Liver (tissue), 9 donors: ENCODE results near the gene MRPS12. TPM values are rescaled to one million over a fixed set of nuclear protein-coding genes. Genes with fewer than 3 reads are reported as not detected.
"Not testable (repeated sequence)": the region's sequence is repeated elsewhere in the genome, so short reads cannot be mapped to it uniquely, and the experiment has no call there.

ENCODE experiments used
- DNase-seq: peaks from one replicate; pipeline ENCODE4 v3.0.0-alpha.2; 2017; ENCODE audit warnings: low spot score
- H3K27ac ChIP-seq, 2 donors: one replicate each; pipeline ENCODE4 v1.7.0; 2013; ENCODE audit warnings: inconsistent platforms in 2 of 2, low read length in 2 of 2, control low read depth in 1 of 2, low read depth in 1 of 2, mild to moderate bottlenecking in 1 of 2
- H3K27me3 ChIP-seq, 4 donors: one replicate each; pipeline versions ENCODE4 v1.6.1 to v1.7.0; 2013; ENCODE audit warnings: low read length in 3 of 4, inconsistent platforms in 1 of 4, mild to moderate bottlenecking in 1 of 4, moderate library complexity in 1 of 4; ENCODE audit not compliant: control insufficient read depth in 4 of 4, insufficient read depth in 4 of 4
- H3K36me3 ChIP-seq, 4 donors: one replicate each; pipeline versions ENCODE4 v1.6.1 to v1.7.0; 2013; ENCODE audit warnings: low read length in 3 of 4, mild to moderate bottlenecking in 3 of 4, low read depth in 1 of 4, moderate library complexity in 1 of 4; ENCODE audit not compliant: control insufficient read depth in 4 of 4, insufficient read depth in 3 of 4
- H3K4me1 ChIP-seq, 4 donors: one replicate each; pipeline versions ENCODE4 v1.6.1 to v1.7.0; 2013; ENCODE audit warnings: low read length in 3 of 4, mild to moderate bottlenecking in 3 of 4, moderate library complexity in 1 of 4; ENCODE audit not compliant: control insufficient read depth in 4 of 4, insufficient read depth in 4 of 4
- H3K4me3 ChIP-seq, 3 donors: one replicate each; pipeline versions ENCODE4 v1.6.1 to v1.7.0; 2013; ENCODE audit warnings: low read length in 3 of 3, control low read depth in 1 of 3, low read depth in 1 of 3, mild to moderate bottlenecking in 1 of 3
- H3K9ac ChIP-seq, 2 donors: one replicate each; pipeline ENCODE4 v1.7.0; 2013; ENCODE audit warnings: low read length in 2 of 2, mild to moderate bottlenecking in 2 of 2, moderate library complexity in 2 of 2, control low read depth in 1 of 2, low read depth in 1 of 2
- H3K9me3 ChIP-seq, 4 donors: one replicate each; pipeline versions ENCODE4 v1.6.1 to v1.7.0; 2013; ENCODE audit warnings: low read length in 3 of 4; ENCODE audit not compliant: control insufficient read depth in 4 of 4
- EGR1 ChIP-seq, 2 donors: IDR thresholded peaks; 2 replicates each; pipeline ENCODE4 v1.6.1; 2016 to 2018; ENCODE audit warnings: antibody characterized with exemption in 2 of 2, low read depth in 2 of 2
- FOXA1 ChIP-seq: IDR thresholded peaks from 2 replicates; pipeline ENCODE4 v1.6.1; 2016; ENCODE audit warnings: antibody characterized with exemption
- FOXA2 ChIP-seq: IDR thresholded peaks from 2 replicates; pipeline ENCODE4 v1.6.1; 2016; ENCODE audit warnings: antibody characterized with exemption
- HNF4A ChIP-seq, 2 donors: conservative IDR thresholded peaks; 2 replicates each; pipeline ENCODE4 v1.6.1; 2016; ENCODE audit warnings: antibody characterized with exemption in 2 of 2, mild to moderate bottlenecking in 2 of 2
- HNF4G ChIP-seq: IDR thresholded peaks from 2 replicates; pipeline ENCODE4 v1.6.1; 2016; ENCODE audit warnings: antibody characterized with exemption
- JUND ChIP-seq, 2 donors: IDR thresholded peaks; 2 replicates each; pipeline ENCODE4 v1.6.1; 2016; ENCODE audit warnings: antibody characterized with exemption in 2 of 2
- MAX ChIP-seq: IDR thresholded peaks from 2 replicates; pipeline ENCODE4 v1.6.1; 2016; ENCODE audit warnings: antibody characterized with exemption
- NR2F2 ChIP-seq: IDR thresholded peaks from 2 replicates; pipeline ENCODE4 v1.6.1; 2016; ENCODE audit warnings: antibody characterized with exemption
- RAD21 ChIP-seq, 2 donors: IDR thresholded peaks; 2 replicates each; pipeline ENCODE4 v1.6.1; 2016; ENCODE audit warnings: antibody characterized with exemption in 2 of 2, mild to moderate bottlenecking in 2 of 2
- REST ChIP-seq: IDR thresholded peaks from 2 replicates; pipeline ENCODE4 v1.6.1; 2016; ENCODE audit warnings: antibody characterized with exemption, mild to moderate bottlenecking
- RXRA ChIP-seq, 2 donors: IDR thresholded peaks; 2 replicates each; pipeline ENCODE4 v1.6.1; 2017 to 2018; ENCODE audit warnings: antibody characterized with exemption in 2 of 2, mild to moderate bottlenecking in 1 of 2
- SP1 ChIP-seq: IDR thresholded peaks from 2 replicates; pipeline ENCODE4 v1.6.1; 2018; ENCODE audit warnings: antibody characterized with exemption, mild to moderate bottlenecking
- TAF1 ChIP-seq: conservative IDR thresholded peaks from 2 replicates; pipeline ENCODE4 v1.6.1; 2016; ENCODE audit warnings: antibody characterized with exemption, mild to moderate bottlenecking
- YY1 ChIP-seq: IDR thresholded peaks from 2 replicates; pipeline ENCODE4 v1.6.1; 2016; ENCODE audit warnings: antibody characterized with exemption, mild to moderate bottlenecking
- WGBS: extraction: QIAGEN DNeasy Blood & Tissue Kit; methylation state at CpG from one replicate; pipeline ENCODE4 v1.1.7; 2013; 5-methylcytosine and 5-hydroxymethylcytosine counted together
- polyA plus RNA-seq, 2 donors: library from polyadenylated mRNA; stranded (reverse) in 1 of 2; unstranded in 1 of 2; fragments of 200-250 nt in 1 of 2; fragments of >200 nt in 1 of 2; fragmentation: Nextera tagmentation in 1 of 2; extraction: Ambion mirVana in 1 of 2; gene quantifications; one replicate each; pipeline versions ENCODE4 v1.2.1 to v1.2.3, GENCODE V29; 2013 to 2015
- total RNA-seq, 2 donors: library from RNA; depleted of rRNA; stranded (reverse); fragments of >200 nt; gene quantifications; one replicate each; pipeline ENCODE4 v1.2.3, GENCODE V29; 2014
- TF ChIP-seq, protein P1 (sequence below): IDR thresholded peaks from 2 replicates; pipeline ENCODE4 v1.6.1; 2016; ENCODE audit warnings: antibody characterized with exemption
- donor health status: healthy.
- donor health status: healthy.
- donor health status: healthy.
- donor health status: healthy.
- donor health status: healthy.

MRPS12 gene
- total and polyA plus RNA-seq, 4 donors = 19.0 to 62.0 (median 39.9) TPM

GRCh38 chr19:38964738-38965137 lies 34.0 kb downstream of the MRPS12 start:
- Histone ChIP-seq H3K4me1 (peaks cover 0 to 4% (median 2%) of the 10 kb centered on the region in 4 donors), H3K27me3 (no peaks in the 10 kb centered on the region), H3K9ac (no peak overlapping the region), H3K36me3 (peaks cover 4 to 6% (median 5%) of the 10 kb centered on the region in 4 donors), H3K9me3 (no peaks in the 10 kb centered on the region), H3K27ac (no peak overlapping the region), H3K4me3 (no peak overlapping the region)
- TF ChIP-seq, protein P1, sequence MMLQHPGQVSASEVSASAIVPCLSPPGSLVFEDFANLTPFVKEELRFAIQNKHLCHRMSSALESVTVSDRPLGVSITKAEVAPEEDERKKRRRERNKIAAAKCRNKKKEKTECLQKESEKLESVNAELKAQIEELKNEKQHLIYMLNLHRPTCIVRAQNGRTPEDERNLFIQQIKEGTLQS = no peak
- TF ChIP-seq RAD21 (IDR thresholded peaks at IDR 0.05) (no peak), MAX (no peak), FOXA2 (no peak), SP1 (no peak), NR2F2 (no peak), YY1 (no peak), REST (no peak), JUND (IDR thresholded peaks at IDR 0.05) (no peak)
- WGBS = 90% methylated on average over 2 of the region's 2 CpGs
- DNase-seq = no peak

- WGBS = 95% methylated on average over 5 of the region's 5 CpGs
- not testable (repeated sequence) for H3K9me3 ChIP-seq, DNase-seq, H3K27me3 ChIP-seq, H3K36me3 ChIP-seq, H3K4me3 ChIP-seq, H3K9ac ChIP-seq, H3K27ac ChIP-seq, H3K4me1 ChIP-seq
Observed at GRCh38 chr19:38966149-38966548, 35.4 kb downstream of the MRPS12 start.

DNA sequence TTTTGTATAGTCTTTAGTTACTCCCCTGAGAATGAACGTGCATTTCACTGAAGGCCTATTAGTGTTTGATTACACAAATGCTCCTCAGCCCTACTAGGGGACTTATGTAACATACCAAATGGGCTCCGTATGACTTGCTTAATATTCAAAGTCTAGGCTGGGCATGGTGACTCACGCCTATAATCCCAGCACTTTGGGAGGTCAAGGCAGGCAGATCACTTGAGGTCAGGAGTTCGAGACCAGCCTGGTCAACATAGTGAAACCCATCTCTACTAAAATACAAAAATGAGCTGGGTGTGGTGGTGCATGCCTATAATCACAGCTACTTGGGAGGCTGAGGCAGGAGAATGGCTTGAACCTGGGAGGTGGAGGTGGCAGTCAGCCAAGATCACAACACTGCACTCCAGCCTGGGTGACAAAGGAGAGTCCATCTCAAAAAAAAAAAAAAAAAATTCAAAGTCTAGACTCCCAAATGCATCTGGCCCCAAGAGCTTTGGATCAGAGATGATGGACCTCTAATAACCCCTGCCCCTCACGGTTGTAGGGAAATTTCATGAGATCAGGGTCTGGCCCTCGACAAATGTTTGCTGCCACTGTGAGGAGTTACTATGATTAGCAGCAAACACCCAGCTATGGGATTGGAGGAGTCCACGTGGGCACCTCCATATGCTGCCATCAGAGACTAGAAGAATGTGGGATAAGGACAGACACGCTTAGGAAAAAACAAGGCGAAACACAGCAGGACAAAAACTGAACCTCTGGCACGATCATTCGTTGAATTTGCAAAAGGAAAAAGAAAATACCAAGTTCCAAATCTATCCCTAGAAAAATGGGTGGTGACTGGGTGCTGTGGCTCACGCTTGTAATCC lies 40.2 kb downstream of the MRPS12 start:
- peaks cover 1 to 4% (median 3%) of the 10 kb centered on the region in 4 donors for H3K36me3 ChIP-seq
- H3K4me1 ChIP-seq = peaks cover 0 to 11% (median 4%) of the 10 kb centered on the region in 4 donors
- H3K4me3 ChIP-seq = no peak overlapping the region
- no peak for DNase-seq
- TF ChIP-seq SP1 (no peak), MAX (no peak), RAD21 (IDR thresholded peaks at IDR 0.05) (no peak), HNF4A (conservative IDR thresholded peaks at IDR 0.05) (no peak), YY1 (no peak), TAF1 (no peak), HNF4G (no peak), NR2F2 (no peak), FOXA1 (no peak), EGR1 (IDR thresholded peaks at IDR 0.05; ENCODE audit: low read depth in 2 of 2) (no peak), JUND (IDR thresholded peaks at IDR 0.05) (no peak), RXRA (IDR thresholded peaks at IDR 0.05) (no peak), FOXA2 (no peak)
- H3K9ac ChIP-seq = no peak overlapping the region
- no peaks in the 10 kb centered on the region for H3K27me3 ChIP-seq
- H3K9me3 ChIP-seq = no peaks in the 10 kb centered on the region
- peak overlapping the region in 1 of 2 donors; percentile 38 for H3K27ac ChIP-seq
- WGBS = 75% methylated on average over 12 of the region's 12 CpGs
